HepG2 (cell line): ENCODE data around the gene CCDC183. TPM values are rescaled to one million over a fixed set of nuclear protein-coding genes. Genes with fewer than 3 reads are reported as not detected.

ENCODE experiments used
- KAT2B ChIP-seq: fragments of 150-350 bp; IDR thresholded peaks from 2 replicates; pipeline ENCODE4 v1.6.1; 2014; ENCODE audit warnings: low read depth, low read length, borderline replicate concordance
- NR2C2 ChIP-seq: sonication (generic); formaldehyde crosslinking; IDR thresholded peaks from 2 replicates; pipeline ENCODE4 v1.4.0; 2020; ENCODE audit warnings: missing genetic modification reagents, mild to moderate bottlenecking, moderate library complexity, borderline replicate concordance
- ZIK1 ChIP-seq: sonication (generic); formaldehyde crosslinking; IDR thresholded peaks from 2 replicates; pipeline ENCODE4 v1.5.0; 2020; ENCODE audit warnings: mild to moderate bottlenecking, low read depth, missing genetic modification reagents, borderline replicate concordance
- ZNF121 ChIP-seq: sonication (generic); formaldehyde crosslinking; IDR thresholded peaks from 2 replicates; pipeline ENCODE4 v1.5.0; 2020; ENCODE audit warnings: mild to moderate bottlenecking, missing genetic modification reagents
- ZNF207 ChIP-seq: fragments of 450-650 bp; IDR thresholded peaks from 2 replicates; pipeline ENCODE4 v1.6.1; 2016; ENCODE audit warnings: antibody characterized with exemption, borderline replicate concordance
- ZNF607 ChIP-seq: sonication (generic); formaldehyde crosslinking; IDR thresholded peaks from 2 replicates; pipeline ENCODE4 v1.5.1; 2020; ENCODE audit warnings: missing genetic modification reagents, mild to moderate bottlenecking, borderline replicate concordance
- polyA plus RNA-seq, 8 experiments: library from polyadenylated mRNA; depleted of rRNA in 3 of 8; stranded (reverse) in 7 of 8; unstranded in 1 of 8; fragments of >200 nt; fragmentation: Illumina TruSeq in 4 of 8; extraction: Trizol in 4 of 8; gene quantifications; 2 replicates each; pipeline versions ENCODE4 v1.2.1 to v1.2.3, GENCODE V29; 2011 to 2016; ENCODE audit warnings: low read depth in 4 of 8, missing spikeins in 1 of 8, mixed read lengths in 1 of 8; ENCODE audit not compliant: insufficient read depth in 1 of 8
- total RNA-seq, 5 experiments: library from RNA; depleted of rRNA; stranded (reverse); fragments of >200 nt; fragmentation: Illumina TruSeq; extraction: Trizol; gene quantifications; 2 replicates each; pipeline ENCODE4 v1.2.3, GENCODE V29; 2016; ENCODE audit warnings: low read depth in 1 of 5
- TF ChIP-seq, protein P1 (sequence below), 2 experiments: IDR thresholded peaks; 2 replicates each; pipeline ENCODE4 v1.6.1; 2011 to 2012; ENCODE audit warnings: low read length in 2 of 2, borderline replicate concordance in 1 of 2, low read depth in 1 of 2, mild to moderate bottlenecking in 1 of 2, moderate library complexity in 1 of 2
- TF ChIP-seq, protein P2 (sequence below): sonication (generic); formaldehyde crosslinking; IDR thresholded peaks from 2 replicates; pipeline ENCODE4 v1.4.0; 2020; ENCODE audit warnings: mild to moderate bottlenecking, missing genetic modification reagents
- TF ChIP-seq, protein P3 (sequence below): IDR thresholded peaks from 2 replicates; pipeline ENCODE4 v1.6.1; 2016; ENCODE audit warnings: missing genetic modification reagents, missing compliant biosample characterization

Gene CCDC183
- total and polyA plus RNA-seq, 2 of the 13 experiments (the other 11 are each of a cell fraction or from before 2014, with no cell fraction given), result 5.0 to 66.4 TPM

DNA sequence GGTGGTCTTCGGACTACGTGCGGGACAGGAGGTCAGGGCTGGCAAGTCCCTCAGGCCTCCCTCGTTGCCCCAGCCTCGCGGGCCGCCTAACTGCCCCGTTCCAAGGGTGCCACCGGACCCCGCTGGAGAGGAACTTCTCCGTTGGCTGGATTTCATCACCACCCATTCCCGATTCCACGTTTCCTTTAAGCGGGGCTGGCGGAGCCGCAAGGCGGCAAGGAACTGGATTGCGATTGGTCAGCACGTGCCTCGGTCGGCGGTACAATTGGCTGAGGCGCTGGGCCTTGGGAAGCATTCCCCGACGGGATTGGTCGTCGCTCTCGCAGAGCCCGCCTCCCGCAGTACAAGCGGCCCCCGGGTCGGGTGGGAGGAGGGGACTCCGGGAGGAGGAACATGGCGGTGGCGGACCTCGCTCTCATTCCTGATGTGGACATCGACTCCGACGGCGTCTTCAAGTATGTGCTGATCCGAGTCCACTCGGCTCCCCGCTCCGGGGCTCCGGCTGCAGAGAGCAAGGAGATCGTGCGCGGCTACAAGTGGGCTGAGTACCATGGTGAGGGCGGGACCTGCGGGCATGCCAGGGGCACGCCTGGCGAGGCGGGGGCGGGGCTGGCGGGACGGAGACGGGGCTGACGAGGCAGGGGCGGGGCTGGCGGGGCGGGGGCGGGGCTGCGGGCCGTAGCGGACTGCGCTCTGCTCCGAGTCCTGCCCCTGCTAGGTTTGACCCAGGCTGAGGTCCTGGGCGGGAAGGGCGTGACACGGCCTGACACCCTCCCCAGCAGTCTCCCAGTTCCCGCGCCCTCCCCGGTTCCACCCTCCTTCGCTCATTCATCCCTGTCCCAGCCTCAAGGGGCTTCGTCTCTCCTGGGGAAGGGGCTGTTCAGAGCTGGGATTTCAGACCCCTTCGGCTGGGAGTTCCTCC, 53.2 kb downstream of the CCDC183 start, which contains the start of gene PHPT1 (continued):
- TF ChIP-seq, protein P1, sequence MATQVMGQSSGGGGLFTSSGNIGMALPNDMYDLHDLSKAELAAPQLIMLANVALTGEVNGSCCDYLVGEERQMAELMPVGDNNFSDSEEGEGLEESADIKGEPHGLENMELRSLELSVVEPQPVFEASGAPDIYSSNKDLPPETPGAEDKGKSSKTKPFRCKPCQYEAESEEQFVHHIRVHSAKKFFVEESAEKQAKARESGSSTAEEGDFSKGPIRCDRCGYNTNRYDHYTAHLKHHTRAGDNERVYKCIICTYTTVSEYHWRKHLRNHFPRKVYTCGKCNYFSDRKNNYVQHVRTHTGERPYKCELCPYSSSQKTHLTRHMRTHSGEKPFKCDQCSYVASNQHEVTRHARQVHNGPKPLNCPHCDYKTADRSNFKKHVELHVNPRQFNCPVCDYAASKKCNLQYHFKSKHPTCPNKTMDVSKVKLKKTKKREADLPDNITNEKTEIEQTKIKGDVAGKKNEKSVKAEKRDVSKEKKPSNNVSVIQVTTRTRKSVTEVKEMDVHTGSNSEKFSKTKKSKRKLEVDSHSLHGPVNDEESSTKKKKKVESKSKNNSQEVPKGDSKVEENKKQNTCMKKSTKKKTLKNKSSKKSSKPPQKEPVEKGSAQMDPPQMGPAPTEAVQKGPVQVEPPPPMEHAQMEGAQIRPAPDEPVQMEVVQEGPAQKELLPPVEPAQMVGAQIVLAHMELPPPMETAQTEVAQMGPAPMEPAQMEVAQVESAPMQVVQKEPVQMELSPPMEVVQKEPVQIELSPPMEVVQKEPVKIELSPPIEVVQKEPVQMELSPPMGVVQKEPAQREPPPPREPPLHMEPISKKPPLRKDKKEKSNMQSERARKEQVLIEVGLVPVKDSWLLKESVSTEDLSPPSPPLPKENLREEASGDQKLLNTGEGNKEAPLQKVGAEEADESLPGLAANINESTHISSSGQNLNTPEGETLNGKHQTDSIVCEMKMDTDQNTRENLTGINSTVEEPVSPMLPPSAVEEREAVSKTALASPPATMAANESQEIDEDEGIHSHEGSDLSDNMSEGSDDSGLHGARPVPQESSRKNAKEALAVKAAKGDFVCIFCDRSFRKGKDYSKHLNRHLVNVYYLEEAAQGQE (IDR thresholded peaks at IDR 0.05; ENCODE audit: borderline replicate concordance in 1 of 2, low read depth in 1 of 2, low read length in 2 of 2), result no peak
- TF ChIP-seq ZNF607 (CRISPR knock-in tag) (no peak; the same call in 1 of the 2 replicates), KAT2B (no peak), NR2C2 (peak; percentile 59; the same call in 1 of the 2 replicates), ZNF121 (no peak), ZNF207 (no peak), ZIK1 (CRISPR knock-in tag) (no peak; the same call in 1 of the 2 replicates)
- TF ChIP-seq, protein P2, sequence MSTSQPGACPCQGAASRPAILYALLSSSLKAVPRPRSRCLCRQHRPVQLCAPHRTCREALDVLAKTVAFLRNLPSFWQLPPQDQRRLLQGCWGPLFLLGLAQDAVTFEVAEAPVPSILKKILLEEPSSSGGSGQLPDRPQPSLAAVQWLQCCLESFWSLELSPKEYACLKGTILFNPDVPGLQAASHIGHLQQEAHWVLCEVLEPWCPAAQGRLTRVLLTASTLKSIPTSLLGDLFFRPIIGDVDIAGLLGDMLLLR (CRISPR knock-in tag), result peak; percentile 52
- TF ChIP-seq, protein P3, sequence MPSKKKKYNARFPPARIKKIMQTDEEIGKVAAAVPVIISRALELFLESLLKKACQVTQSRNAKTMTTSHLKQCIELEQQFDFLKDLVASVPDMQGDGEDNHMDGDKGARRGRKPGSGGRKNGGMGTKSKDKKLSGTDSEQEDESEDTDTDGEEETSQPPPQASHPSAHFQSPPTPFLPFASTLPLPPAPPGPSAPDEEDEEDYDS, result peak; percentile 95
- TF ChIP-seq, all 625 proteins: peak for 247
